Mononuclear cell (primary cell): ENCODE data around the gene SUSD1. TPM values are rescaled to one million over a fixed set of nuclear protein-coding genes. Genes with fewer than 3 reads are reported as not detected.

ENCODE experiments used
- H3K27me3 ChIP-seq: 2 replicates; pipeline ENCODE4 v1.6.0; 2011; ENCODE audit warnings: low read length, control low read depth; ENCODE audit not compliant: insufficient read depth
- H3K4me1 ChIP-seq: 2 replicates; pipeline ENCODE4 v1.5.1; 2011; ENCODE audit warnings: mild to moderate bottlenecking, low read length, control low read depth; ENCODE audit not compliant: insufficient read depth
- H3K4me3 ChIP-seq: 2 replicates; pipeline ENCODE4 v1.5.1; 2011; ENCODE audit warnings: mild to moderate bottlenecking, low read length, moderate library complexity
- H3K9me3 ChIP-seq: 2 replicates; pipeline ENCODE4 v1.5.1; 2011; ENCODE audit warnings: low read depth, mild to moderate bottlenecking, control low read depth, low read length
- total RNA-seq: library from RNA; depleted of rRNA; stranded (reverse); fragments of >200 nt; gene quantifications from one replicate; pipeline ENCODE4 v1.2.3, GENCODE V29; 2012

The SUSD1 gene
- total RNA-seq, 1 donor: 28.5 TPM

DNA sequence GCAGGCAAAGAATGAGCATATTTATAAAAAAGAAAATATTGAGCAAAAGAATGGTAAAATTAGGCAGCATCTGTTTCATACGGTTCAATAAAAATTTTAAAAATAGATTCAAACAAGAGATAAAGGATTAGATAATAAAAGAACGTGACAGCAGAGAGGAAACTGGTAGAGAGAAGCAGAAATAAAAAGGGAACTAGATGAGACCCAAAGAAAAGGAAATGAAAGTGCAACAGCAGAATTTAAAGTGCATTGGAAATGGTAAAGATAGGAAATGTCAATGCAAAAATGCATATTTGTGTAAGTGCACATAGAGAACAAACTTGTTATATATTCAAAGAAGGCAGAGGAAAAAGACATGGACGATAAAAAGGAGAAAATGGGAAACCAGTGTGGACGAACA is 70.2 kb downstream of the SUSD1 start:
- Histone ChIP-seq H3K9me3 (no peaks in the 10 kb centered on the region), H3K27me3 (no peaks in the 10 kb centered on the region), H3K4me1 (peaks cover 41% of the 10 kb centered on the region), H3K4me3 (no peak overlapping the region)

DNA sequence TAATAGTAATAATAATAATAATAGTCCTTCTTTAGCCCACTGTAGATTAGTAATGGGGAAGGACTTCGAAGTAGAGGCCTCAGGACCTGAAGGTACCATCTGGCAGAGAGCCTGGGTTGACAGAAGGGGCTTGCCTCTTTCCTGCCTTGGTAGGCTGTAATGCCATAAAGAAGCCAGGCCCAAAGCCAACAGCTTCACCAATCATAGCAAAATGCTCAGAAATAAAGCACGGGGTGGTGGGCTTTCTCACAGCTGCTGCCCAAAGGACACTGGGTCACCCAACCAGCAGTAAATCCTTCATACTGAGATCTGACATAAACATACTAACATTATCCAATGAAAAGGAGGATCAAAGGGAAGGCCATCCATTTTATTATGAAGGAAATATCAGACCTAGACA is 70.7 kb downstream of the SUSD1 start:
- no peaks in the 10 kb centered on the region for H3K9me3 ChIP-seq
- no peaks in the 10 kb centered on the region for H3K27me3 ChIP-seq
- H3K4me1 ChIP-seq: peaks cover 41% of the 10 kb centered on the region
- no peak overlapping the region for H3K4me3 ChIP-seq

DNA sequence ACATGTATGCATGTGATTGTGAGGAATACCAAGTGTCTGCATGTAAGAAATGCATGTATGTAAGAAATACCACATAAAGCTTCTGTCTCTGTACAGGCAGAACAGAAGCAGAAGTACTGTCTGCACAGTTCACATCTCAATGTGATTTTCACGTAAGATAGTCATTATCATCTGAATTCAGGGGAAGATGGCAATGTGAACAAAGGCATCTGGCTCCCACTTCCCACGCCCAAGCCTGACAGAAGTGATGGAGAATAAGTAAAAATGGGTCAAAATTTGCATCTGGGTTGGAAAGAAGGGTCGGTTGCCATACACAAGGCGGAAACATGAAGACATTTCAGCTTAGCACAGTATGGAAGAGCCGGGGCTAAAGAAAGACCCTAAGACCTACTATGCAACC is 71.7 kb downstream of the SUSD1 start:
- no peaks in the 10 kb centered on the region for H3K9me3 ChIP-seq
- no peak overlapping the region for H3K4me3 ChIP-seq
- no peaks in the 10 kb centered on the region for H3K27me3 ChIP-seq
- H3K4me1 ChIP-seq: peaks cover 41% of the 10 kb centered on the region

DNA sequence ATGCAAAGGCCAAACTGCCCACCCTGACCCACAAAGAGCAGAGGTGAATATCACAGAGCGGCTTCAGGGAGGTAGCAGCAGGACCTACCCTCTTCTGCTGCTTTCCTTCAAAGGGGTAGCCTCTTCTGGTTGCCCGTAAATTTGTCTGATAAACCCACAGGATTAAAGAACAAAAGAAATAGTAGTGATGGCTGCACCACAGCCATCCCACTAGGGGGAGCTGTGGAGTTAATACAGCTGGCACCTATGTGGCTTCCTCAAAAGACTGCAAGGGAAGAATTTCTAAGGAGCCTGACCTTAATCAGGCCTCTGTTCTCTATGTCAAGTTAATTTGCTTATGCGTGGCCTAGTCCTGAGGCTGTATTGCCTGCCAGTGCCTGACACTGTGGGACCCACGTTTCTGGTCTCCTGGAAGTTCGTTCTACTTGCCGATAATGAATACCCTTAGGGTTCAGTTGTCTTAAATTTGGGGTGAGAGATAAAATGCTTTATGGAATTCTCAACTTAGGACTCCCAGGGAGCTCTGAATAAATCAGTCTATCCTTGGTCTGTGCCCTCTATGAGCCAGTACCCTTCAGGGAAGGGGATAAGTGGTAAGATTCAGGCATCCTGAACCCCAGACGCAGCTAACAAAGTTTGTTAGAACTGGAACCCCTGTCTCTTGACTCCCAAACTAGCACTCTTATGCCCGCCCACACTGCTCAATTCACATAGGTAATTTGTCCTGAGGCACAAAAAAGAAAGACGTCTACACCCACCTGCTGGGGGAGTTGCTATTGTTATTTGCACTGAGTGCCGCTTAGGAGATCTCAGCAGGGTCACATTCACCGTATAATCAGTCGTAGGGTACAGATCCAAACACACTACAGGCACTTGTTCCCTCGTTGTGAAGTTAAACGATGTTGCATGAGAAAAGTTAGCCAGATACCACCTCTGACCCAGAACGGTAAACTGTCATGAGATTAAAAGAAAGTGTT is 77.1 kb downstream of the SUSD1 start:
- H3K4me1 ChIP-seq: peaks cover 24% of the 10 kb centered on the region
- H3K9me3 ChIP-seq: no peaks in the 10 kb centered on the region
- no peaks in the 10 kb centered on the region for H3K27me3 ChIP-seq
- H3K4me3 ChIP-seq: no peak overlapping the region

DNA sequence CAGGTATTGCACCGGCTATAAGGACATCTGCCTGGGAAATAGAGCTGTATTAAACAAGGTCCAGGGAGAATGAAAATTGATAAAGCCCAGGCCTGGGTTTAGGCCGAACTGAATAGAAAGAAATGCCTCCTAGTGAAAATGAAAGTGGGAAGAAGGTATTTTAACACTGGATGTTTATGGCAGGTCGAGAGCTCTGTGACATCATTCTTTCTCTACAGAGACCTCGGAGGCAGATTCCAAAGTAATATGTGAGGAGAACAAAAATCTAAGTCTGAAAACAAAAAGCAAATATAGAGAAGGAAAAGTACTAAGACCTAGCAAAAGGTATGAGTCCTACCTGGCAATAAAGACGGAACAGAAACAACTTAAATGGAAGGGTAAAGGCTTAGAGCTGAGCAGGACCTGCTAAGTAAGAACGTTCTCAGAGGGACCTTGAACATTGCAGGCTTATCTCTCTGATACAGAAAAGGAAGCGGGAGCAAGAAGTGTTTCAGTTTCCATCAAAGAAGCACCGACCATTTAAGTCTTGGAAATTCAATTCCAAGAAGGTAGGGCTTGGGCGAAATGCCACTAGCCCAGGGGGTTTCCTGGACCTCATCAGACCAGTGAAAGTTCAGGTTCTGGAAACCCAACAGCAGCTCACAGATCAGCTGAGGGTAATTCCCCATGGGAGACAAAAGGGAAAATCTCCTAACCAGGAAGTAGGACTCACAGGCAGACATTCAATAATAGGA is 80.0 kb downstream of the SUSD1 start:
- Histone ChIP-seq H3K9me3 (no peaks in the 10 kb centered on the region), H3K27me3 (no peaks in the 10 kb centered on the region), H3K4me1 (peaks cover 14% of the 10 kb centered on the region)

DNA sequence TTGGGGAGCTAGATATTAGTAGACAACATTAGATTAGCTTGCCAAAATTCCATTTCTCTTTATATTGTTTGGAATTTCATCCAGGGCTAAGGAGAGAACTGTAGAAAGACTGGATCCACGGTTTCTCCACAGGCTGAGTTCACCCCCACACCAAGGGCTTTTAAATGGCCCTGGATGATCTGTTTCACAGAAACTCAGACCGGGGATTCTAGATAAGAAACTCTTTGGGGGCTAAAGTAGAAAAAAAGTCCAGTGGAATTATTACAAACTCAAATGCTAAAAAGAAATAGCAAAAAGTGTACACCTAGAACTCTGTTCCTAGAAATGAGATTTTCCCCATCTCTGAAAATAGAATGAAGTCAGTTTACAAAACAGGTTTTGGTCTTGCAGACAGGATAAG is 80.9 kb downstream of the SUSD1 start:
- Histone ChIP-seq H3K4me1 (peaks cover 14% of the 10 kb centered on the region), H3K27me3 (no peaks in the 10 kb centered on the region), H3K4me3 (no peak overlapping the region), H3K9me3 (no peaks in the 10 kb centered on the region)

More for the DNA sequence above, 80.0 kb downstream of the SUSD1 start:
- no peak overlapping the region for H3K4me3 ChIP-seq

DNA sequence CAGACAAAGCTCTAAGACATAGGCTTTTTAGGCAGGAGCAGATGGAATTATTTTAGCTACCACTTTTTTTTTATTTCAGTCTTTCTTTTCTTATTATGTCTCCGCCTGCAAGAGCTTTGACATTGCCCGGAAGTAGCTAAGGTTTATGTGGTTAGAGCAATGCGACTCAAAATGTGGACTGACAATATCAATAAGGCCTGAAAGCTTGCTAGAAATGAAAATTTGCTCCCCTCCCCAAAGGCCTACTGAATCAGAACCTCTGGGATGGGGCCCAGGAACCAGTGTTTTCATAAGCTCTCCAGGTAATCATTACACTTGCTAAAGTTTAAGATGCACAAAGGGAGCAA is 81.3 kb downstream of the SUSD1 start:
- H3K9me3 ChIP-seq: no peaks in the 10 kb centered on the region
- no peaks in the 10 kb centered on the region for H3K27me3 ChIP-seq
- H3K4me1 ChIP-seq: peaks cover 14% of the 10 kb centered on the region
- H3K4me3 ChIP-seq: no peak overlapping the region

DNA sequence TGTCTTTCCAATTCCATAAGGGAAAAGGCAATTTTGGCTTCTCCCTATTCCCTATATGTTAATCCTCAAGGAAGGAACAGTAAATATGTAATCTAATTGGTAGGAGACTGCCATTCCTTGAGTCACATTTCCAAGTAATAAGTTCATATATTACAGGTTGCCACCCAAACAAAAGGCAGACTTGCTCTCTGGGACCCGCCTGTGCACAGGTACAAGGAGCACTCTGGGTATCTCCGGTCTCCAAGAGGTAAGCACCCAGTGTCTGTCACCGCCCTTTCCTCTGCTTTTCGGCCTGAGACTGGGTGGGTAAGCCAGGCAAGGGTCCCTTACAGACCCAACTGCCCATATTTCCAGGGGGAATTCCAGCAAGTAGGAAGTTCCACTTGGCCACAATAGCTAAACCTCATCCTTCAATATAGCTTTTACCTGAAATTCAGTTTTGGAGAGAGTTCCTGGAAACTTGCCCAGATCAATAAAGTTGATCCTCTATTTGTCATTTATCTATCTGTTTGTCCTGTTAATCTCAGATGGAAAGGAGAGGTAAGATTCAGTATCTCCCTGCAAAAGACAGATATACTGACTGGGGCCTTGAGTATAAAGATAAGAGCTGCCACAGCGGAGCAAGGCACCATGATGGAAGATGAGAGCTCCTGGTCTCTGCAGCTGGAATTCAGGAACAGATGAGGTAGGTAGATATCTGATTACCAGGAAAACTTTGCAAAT is 81.8 kb downstream of the SUSD1 start:
- Histone ChIP-seq H3K4me3 (no peak overlapping the region), H3K27me3 (no peaks in the 10 kb centered on the region), H3K4me1 (peaks cover 13% of the 10 kb centered on the region), H3K9me3 (no peaks in the 10 kb centered on the region)

DNA sequence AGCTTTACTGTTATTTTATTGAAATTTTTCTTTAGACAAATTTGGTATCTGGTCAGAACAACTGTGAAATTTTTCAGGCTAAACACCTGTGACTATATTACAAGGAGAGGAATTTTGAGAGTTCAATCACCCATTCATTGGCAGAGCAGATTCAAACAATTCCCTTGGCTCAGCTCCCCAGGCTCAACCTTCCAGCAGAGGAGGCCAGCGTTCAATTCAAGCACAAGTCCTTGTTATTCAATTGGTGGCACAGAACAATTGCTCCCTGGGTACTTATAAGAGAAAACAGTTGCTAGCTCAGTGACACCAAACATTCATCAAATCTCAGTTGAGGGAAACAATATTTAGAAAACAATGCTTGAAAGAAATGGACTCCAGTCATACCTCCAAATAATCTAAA is 83.3 kb downstream of the SUSD1 start:
- Histone ChIP-seq H3K4me3 (no peak overlapping the region), H3K4me1 (peaks cover 6% of the 10 kb centered on the region), H3K27me3 (no peaks in the 10 kb centered on the region), H3K9me3 (no peaks in the 10 kb centered on the region)

DNA sequence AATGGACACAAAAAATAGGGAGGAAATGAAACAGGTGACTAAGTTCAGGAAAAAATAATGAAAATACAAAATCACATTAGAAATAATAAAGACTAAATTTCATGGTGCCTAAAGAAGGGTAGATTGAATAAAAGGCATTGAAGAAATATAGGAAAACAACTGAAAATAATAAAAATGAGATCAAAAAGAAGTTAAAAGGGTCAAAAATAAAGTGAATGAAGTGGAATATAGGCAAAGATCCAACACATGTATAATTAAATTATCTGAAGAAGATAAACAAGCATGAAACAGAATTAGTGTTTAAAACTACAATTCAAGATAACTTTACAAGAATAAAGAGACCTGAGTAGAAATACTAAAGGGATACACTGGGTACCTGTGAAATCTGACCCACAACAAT is 87.6 kb downstream of the SUSD1 start:
- no peaks in the 10 kb centered on the region for H3K9me3 ChIP-seq
- no peaks in the 10 kb centered on the region for H3K4me1 ChIP-seq
- H3K4me3 ChIP-seq: no peak overlapping the region
- no peaks in the 10 kb centered on the region for H3K27me3 ChIP-seq

DNA sequence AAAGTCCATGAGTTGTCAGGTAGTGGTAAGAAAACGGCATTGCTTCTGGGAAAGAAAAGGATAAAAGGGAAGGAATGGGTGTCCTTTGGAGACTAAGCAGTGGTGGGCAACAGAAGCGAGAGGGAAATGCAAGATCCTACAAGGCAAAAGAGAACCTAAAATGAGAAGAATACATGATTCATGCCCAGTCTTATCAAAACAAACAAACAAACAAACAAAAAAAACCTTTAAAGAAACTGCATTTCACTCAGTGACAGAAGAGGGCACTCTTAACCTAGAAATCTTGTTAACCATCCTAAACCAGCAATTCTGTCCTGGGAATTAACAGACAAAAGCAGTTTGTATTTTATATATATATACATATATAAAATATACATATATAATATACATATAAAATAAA is 88.5 kb downstream of the SUSD1 start:
- no peaks in the 10 kb centered on the region for H3K4me1 ChIP-seq
- H3K9me3 ChIP-seq: no peaks in the 10 kb centered on the region
- no peaks in the 10 kb centered on the region for H3K27me3 ChIP-seq
- H3K4me3 ChIP-seq: no peak overlapping the region

DNA sequence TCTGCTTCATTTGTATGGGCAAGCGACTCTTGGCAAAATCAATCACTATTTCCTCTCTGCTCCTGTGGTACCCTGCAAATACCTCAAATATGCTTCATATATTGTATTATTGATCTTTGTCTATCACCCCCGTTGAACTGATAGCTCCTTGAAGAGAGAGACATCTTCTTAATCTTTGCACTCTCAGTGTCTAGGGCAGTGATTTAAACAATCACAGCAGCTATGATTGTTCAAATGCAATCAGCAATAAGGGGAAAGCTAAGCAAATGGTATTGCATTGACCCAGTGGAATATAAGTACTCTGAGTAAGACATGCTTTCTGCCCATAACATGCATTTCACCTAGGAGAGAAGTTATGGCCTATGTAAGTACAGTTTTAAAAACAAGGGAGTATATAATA is 90.2 kb downstream of the SUSD1 start:
- Histone ChIP-seq H3K4me1 (no peaks in the 10 kb centered on the region), H3K9me3 (no peaks in the 10 kb centered on the region), H3K4me3 (no peak overlapping the region), H3K27me3 (no peaks in the 10 kb centered on the region)

DNA sequence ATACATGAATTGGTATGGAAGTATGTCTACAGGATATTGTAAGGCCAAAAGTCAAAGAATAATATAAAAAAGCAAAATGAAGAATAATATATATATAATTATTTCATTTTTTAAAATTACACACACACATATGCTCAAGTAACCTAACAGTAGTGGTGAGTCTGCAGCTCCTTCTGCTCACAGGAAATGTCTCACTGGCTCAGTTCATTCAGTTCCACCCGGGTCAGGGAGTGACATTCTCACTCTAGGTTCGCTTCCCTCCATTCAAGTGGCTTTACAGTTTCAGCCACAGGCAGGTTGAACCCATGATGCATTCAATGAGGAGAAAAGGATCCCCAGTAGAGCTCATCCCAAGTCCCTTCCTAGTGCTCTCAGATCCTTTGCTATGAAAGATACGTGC is 90.8 kb downstream of the SUSD1 start:
- Histone ChIP-seq H3K4me3 (no peak overlapping the region), H3K9me3 (no peaks in the 10 kb centered on the region), H3K4me1 (no peaks in the 10 kb centered on the region), H3K27me3 (no peaks in the 10 kb centered on the region)

DNA sequence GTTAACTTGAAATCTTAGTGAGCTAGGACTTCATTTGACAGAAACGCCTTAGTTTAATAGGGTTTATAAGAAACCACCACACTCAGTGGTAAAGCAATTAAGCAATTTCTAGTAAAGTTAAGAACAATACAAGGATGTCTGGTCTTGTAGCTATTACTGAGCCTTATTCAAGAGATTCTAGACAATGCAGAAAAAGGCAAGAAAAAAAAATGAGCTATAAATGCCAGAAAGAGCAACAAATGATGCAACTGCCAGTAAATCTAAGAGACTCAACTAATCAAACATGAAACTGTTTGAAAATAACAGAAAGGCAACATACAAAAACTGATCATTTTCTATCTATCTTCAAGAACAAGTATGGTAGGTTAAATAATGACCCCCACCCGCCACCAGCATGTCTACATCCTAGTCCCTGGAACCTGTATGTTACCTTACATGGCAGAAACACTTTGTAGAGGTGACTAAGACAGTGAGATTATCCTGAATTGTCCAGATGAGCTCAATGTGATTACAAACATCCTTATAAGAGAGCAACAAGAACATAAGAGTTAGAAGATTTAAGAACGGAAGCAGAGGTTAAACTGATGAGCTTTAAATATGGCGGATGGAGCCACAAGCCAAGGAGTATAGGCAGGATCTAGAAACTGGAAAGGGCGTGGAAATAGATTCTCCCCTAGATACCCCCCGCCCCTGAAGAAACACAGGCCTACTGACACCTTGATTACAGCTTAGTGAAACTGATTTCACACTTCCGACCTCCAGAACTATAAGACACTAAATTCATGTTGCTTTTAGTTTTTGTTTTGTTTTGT is 93.0 kb downstream of the SUSD1 start:
- peaks cover 5% of the 10 kb centered on the region for H3K4me1 ChIP-seq
- H3K9me3 ChIP-seq: no peaks in the 10 kb centered on the region
- no peaks in the 10 kb centered on the region for H3K27me3 ChIP-seq
- H3K4me3 ChIP-seq: no peak overlapping the region
